Activated CD4-positive, alpha-beta T cell treated with anti-CD3 and anti-CD28 coated beads, Interleukin-2, amount 50 U/mL, for 1 hour (primary cell): ENCODE results near the gene VPS39.

Source experiments
- DNase-seq: peaks from one replicate; pipeline ENCODE4 v3.0.0-alpha.2; 2020

The VPS39 gene

DNA sequence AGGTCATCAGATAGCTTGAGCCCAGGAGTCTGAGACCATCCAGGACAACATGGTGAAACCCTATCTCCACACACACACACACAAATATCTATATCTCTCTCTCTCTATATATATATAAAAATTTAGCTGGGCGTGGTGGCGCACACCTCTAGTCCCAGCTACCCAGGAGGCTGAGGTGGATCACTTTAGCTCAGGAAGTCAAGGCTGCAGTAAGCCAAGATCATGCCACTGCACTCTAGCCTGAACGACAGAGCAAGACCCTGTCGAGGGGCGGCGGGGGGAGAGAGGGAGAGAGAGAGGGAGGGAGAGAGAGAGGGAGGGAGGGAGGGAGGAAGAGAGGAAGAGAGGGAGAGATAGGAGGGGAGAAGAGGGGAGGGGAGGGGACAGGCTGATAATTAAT lies 79.6 kb downstream of the VPS39 start:
- DNase-seq, result no peak

DNA sequence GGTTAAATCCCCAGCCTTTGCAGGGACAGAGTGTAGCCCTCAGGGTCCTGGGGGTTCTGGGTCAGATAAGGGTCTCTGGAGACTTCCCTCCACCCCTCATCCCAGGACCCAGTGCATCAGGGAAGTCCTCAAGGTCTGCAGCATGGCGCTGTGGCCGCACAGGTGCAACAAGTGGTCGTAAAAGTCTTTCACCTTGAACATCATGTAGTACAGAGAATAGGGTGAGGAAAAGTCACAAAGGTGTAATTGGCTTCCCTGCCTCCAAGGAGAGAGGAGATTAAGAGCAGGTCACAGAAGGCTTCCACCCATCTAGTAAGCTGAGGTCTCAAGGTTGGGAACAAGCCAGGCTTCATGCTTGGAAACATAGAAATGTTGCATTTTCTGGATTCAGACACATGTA lies 84.6 kb downstream of the VPS39 start:
- DNase-seq, result no peak

DNA sequence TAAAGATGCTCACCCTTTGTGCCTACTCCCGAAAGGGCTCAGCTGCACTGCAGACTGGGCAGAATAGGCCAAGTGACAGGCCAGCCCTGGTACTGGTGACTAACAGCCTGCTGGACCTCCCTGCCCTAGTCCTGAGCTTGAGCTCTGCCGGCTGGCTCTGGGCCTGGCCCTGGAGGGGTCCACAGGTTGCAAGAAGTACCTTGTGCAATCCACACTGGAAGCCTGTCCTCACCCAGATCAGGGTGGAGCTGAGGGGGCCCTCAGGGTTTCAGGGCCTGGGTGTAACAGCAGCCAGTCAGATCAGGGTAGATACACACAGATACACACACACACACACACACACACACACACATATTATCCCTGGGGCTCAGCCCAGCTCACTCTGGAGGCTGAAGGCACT lies 86.4 kb downstream of the VPS39 start:
- no peak for DNase-seq

DNA sequence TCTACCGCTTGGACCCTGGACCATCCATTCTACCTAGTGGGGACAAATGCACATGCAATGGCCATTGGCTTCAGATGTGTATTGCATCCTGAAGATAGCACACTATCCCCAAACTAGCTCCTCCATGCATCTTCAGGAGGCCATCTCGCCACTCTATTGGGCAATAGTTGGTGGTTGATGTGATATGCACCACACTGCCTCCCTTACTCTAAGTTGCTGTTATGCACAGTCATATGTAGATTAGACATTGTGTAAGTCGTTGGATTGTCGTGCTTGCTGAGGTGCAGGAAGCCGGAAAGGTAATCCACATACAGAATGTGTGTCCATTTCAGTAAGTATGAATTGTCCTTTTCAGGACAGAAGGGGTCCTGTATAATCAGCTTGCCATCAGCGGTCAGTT lies 87.1 kb downstream of the VPS39 start:
- DNase-seq, result no peak

DNA sequence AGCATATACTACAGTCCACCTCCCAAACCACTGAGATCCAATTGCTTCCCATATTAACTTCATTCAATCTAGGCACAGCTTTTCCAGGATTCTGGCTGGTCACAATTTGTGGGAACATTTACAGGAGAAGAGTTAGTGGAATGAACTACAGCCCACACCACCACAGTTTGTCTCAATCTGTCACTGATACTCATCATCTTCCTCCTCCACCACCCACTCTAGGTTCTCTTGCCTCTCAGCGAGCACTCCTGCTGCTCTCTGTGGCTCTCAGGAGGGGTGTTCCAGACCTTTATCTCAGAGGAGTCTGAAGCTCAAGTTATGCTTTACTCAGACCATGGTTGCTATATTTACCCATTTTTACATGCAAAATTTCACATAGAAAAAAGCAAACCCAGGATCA lies 87.8 kb downstream of the VPS39 start:
- no peak for DNase-seq

DNA sequence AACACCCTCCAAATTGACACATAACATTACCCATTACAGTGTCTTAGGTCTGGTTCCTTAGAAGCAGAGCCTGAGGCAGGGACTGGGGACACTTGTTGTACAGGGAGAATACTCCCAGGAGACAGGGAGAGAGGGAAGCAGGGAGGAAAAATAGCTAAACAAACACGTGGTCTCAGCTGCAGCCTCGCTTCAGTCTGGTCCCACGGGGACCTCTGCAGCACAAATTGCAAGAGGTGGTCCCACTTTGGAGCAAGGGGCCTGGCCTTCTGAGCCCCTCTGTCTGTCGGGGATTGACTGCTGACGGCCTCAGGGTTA lies 88.7 kb downstream of the VPS39 start:
- no peak for DNase-seq

DNA sequence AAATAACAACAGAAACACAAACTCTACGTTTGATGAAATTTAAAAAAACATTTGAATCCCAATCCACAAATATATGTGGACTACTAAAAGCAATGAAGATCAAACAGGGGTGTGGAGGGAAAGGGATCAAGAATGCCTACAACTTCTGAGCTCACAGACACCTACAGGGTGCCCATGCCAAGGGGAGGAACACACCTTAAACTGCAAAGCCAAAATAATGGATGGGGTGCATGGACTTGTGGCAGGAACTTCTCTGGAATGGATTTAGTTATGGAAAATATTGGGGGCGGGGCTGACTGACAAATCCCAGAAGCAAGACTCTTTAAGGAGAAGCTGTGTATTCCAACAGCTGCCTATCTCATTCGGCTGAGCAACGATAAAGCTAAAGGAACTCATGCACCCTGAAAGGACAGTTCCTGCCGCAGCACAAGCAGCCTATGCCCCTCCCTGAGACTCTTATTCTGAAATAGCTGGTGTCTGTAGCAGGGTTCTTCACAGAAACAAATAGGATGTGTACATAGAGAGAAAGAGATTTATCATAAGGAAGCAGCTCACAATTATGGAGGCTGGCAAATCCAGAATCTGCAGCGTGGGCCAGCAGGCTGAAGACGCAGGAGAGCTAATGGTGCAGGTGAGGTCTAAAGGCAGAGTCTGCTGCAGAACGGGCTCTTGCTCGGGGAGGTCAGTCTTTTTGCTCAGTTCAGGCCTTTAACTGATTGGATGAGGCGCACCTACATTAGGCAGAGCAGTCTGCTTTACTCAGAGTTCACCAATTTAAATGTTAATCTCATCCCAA lies 89.3 kb downstream of the VPS39 start:
- no peak for DNase-seq

DNA sequence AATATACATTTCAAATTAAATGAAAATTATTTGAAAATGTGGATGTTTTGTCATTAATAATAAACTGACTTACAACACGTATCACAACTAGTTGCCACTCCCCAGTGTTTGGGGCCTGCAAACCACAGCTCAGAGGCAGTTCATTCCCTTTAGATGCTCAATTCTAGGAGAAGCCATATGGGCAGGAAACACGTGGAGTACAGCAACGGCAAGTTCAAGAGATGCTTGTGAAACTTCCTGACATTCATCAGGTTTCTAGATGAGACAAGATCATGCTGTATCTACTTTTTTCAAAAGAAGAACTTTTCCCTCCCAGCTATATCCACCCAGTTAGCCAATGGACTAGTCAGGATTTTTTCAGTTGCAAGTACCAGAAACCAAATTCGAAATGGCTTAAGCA lies 96.2 kb downstream of the VPS39 start:
- DNase-seq, result no peak

DNA sequence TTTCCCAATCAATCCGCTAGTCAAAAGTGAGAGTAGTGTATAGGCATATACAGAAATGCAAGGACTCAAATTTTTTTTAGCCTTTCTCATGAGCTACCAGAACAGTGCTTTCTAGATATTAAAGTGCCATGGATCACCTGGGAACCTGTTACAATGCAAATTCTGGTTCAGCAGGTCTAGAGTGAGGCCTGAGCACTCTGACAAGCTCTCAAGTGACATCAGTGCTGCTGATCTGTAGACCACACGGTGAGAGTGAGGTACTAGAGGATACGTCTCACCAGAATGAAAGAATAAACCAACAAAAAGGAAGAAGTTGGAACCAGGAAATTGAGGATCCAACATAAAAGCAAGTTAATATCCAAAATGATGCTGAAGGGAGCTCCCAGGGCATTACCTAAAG lies 97.7 kb downstream of the VPS39 start:
- DNase-seq, result no peak

DNA sequence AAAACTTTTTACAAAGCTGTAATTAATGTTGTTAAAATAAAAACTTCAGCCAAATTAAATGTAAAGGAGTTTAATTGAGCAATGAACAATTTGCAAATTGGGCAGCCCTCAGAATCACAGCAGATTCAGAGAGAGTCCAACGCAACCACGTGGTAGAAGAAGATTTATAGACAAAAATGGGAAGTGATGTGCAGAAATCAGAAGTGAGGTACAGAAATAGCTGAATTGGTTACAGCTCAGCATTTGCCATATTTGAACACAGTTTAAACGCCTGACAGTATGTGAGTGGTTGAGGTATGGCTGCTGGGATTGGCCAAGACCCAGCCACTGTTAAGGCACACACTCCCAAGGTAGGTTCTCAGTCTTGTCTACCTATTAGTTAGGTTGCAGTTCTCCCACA lies 99.3 kb downstream of the VPS39 start:
- no peak for DNase-seq
